ENCODE results near the gene GCH1. TPM values are rescaled to one million over a fixed set of nuclear protein-coding genes. Genes with fewer than 3 reads are reported as not detected.
"Not testable (repeated sequence)": the region's sequence is repeated elsewhere in the genome, so short reads cannot be mapped to it uniquely, and the experiment has no call there.

GCH1 gene
- total RNA-seq, 2 experiments from 2014 or later: 40.8 to 42.3 TPM

GRCh38 chr14:54803396-54803795, 99.2 kb downstream of the GCH1 start:
- H3K4me3 Mint-ChIP-seq: no peak overlapping the region
- ChIA-PET POLR2A (no interaction called here), CTCF (interaction anchor here (0.8 to 8.9 kb wide), 7 partner anchors 8 to 437 kb away, joined by 3 to 101 read pairs (median 3); partner anchors contain the start of gene SAMD4A)
- no peak overlapping the region for H3K27ac Mint-ChIP-seq
- H3K36me3 Mint-ChIP-seq: no peaks in the 10 kb centered on the region
- peaks cover 23% of the 10 kb centered on the region for H3K27me3 Mint-ChIP-seq
- peaks cover 9% of the 10 kb centered on the region for H3K4me1 Mint-ChIP-seq (ENCODE audit: low read depth)
- intact Hi-C loops (cut with micrococcal nuclease): no loop called here
- no peak for DNase-seq
- no peaks in the 10 kb centered on the region for H3K9me3 Mint-ChIP-seq

DNA sequence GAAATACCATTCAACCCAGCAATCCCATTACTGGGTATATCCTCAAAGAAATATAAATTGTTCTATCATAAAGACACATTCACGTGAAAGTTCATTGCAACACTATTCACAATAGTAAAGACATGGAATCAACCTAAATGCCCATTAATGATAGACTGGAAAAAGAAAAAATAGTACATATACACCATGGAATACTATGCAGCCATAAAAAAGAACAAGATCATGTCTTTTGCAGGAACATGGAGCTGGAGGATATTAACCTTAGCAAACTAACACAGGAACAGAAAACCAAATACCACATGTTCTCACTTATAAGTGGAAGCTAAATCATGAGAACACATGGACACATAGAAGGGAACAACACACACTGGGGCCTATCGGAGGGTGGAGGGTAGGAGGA, 101.1 kb downstream of the GCH1 start:
- H3K4me3 Mint-ChIP-seq; H3K9me3 Mint-ChIP-seq; DNase-seq; POLR2A ChIA-PET; H3K36me3 Mint-ChIP-seq; intact Hi-C loops (cut with micrococcal nuclease); H3K4me1 Mint-ChIP-seq (ENCODE audit: low read depth); H3K27ac Mint-ChIP-seq: not testable (repeated sequence)
- CTCF ChIA-PET: interaction anchor here (8.9 kb wide), 1 partner anchor 236 kb away, joined by 101 read pairs; the partner anchor contains the start of gene SAMD4A
- H3K27me3 Mint-ChIP-seq: peaks cover 19% of the 10 kb centered on the region

GRCh38 chr14:54798465-54799124, 104.0 kb downstream of the GCH1 start:
- peaks cover 12% of the 10 kb centered on the region for H3K9me3 Mint-ChIP-seq
- POLR2A ChIA-PET: no interaction called here
- no peak overlapping the region for H3K27ac Mint-ChIP-seq
- intact Hi-C loops (cut with micrococcal nuclease): no loop called here
- no peak overlapping the region for H3K4me3 Mint-ChIP-seq
- H3K4me1 Mint-ChIP-seq (ENCODE audit: low read depth): no peaks in the 10 kb centered on the region
- no peaks in the 10 kb centered on the region for H3K36me3 Mint-ChIP-seq
- H3K27me3 Mint-ChIP-seq: peaks cover 5% of the 10 kb centered on the region
- DNase-seq: no peak
- CTCF ChIA-PET: no interaction called here

GRCh38 chr14:54797986-54798385, 104.6 kb downstream of the GCH1 start:
- POLR2A ChIA-PET: no interaction called here
- intact Hi-C loops (cut with micrococcal nuclease): no loop called here
- H3K9me3 Mint-ChIP-seq: peaks cover 12% of the 10 kb centered on the region
- no peak for DNase-seq
- no peak overlapping the region for H3K27ac Mint-ChIP-seq
- CTCF ChIA-PET: no interaction called here
- H3K36me3 Mint-ChIP-seq: no peaks in the 10 kb centered on the region
- H3K27me3 Mint-ChIP-seq: peaks cover 5% of the 10 kb centered on the region
- no peak overlapping the region for H3K4me3 Mint-ChIP-seq
- no peaks in the 10 kb centered on the region for H3K4me1 Mint-ChIP-seq (ENCODE audit: low read depth)

GRCh38 chr14:54797556-54797955, 105.1 kb downstream of the GCH1 start:
- CTCF ChIA-PET: no interaction called here
- POLR2A ChIA-PET: no interaction called here

DNA sequence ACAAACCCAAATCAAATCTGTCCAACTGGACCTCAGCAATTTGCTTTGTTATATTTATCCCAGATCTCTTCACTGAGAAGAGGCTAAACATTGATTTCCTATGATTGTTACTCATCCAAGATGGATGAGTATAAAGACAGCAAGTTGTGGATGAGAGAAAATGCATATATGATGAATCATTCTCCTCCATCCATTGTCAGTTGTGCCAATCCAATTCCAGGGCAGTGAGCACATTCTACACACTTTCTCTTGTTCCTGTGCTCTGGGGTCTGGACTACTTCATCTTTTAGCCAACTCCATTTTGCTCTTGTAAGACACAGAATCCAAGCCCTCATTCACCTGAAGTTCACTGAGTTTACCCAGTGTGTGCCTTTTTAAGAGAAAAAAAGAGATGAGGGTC, 105.7 kb downstream of the GCH1 start:
- POLR2A ChIA-PET: no interaction called here
- H3K4me3 Mint-ChIP-seq: no peak overlapping the region
- no peaks in the 10 kb centered on the region for H3K36me3 Mint-ChIP-seq
- H3K4me1 Mint-ChIP-seq (ENCODE audit: low read depth): no peaks in the 10 kb centered on the region
- CTCF ChIA-PET: no interaction called here
- H3K9me3 Mint-ChIP-seq: peaks cover 12% of the 10 kb centered on the region
- no peak for DNase-seq
- peaks cover 5% of the 10 kb centered on the region for H3K27me3 Mint-ChIP-seq
- intact Hi-C loops (cut with micrococcal nuclease): no loop called here
- no peak overlapping the region for H3K27ac Mint-ChIP-seq

More at GRCh38 chr14:54797556-54797955, 105.1 kb downstream of the GCH1 start:
- H3K27me3 Mint-ChIP-seq: peaks cover 5% of the 10 kb centered on the region
- DNase-seq: no peak
- H3K36me3 Mint-ChIP-seq: no peaks in the 10 kb centered on the region
- no peak overlapping the region for H3K4me3 Mint-ChIP-seq
- peaks cover 12% of the 10 kb centered on the region for H3K9me3 Mint-ChIP-seq
- H3K27ac Mint-ChIP-seq: no peak overlapping the region
- no peaks in the 10 kb centered on the region for H3K4me1 Mint-ChIP-seq (ENCODE audit: low read depth)
- intact Hi-C loops (cut with micrococcal nuclease): no loop called here

DNA sequence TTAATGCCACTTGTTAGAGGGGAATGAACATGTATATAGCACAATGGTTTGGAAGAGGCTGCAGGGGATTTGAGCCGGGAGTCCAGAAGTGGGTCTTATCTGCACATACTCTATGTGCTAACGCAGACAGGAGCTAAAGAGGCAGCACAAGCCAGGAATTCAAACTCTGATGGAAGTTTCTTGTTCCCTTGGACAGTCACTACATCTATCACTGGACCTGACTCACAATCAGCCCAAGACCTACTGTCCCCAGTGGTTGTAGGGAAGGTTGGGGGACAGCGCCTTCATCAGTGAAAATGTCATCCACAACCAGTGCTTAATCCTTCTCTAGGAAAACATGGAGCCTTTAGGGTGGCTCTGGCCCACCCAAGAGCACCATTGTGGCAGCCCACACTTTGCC, 107.8 kb downstream of the GCH1 start:
- POLR2A ChIA-PET: no interaction called here
- intact Hi-C loops (cut with micrococcal nuclease): loop anchor here (5.0 kb wide), 1 partner anchor 232 kb away; no protein-coding TSS in a partner anchor
- CTCF ChIA-PET: interaction anchor here (2.1 to 5.8 kb wide), 2 partner anchors 11 to 20 kb away, joined by 26 to 35 read pairs; no protein-coding TSS in a partner anchor
- H3K9me3 Mint-ChIP-seq: peaks cover 12% of the 10 kb centered on the region
- DNase-seq: no peak
- H3K36me3 Mint-ChIP-seq: no peaks in the 10 kb centered on the region
- H3K27ac Mint-ChIP-seq: no peak overlapping the region
- peaks cover under 1% of the 10 kb centered on the region for H3K27me3 Mint-ChIP-seq
- no peaks in the 10 kb centered on the region for H3K4me1 Mint-ChIP-seq (ENCODE audit: low read depth)
- no peak overlapping the region for H3K4me3 Mint-ChIP-seq

- no peaks in the 10 kb centered on the region for H3K4me1 Mint-ChIP-seq (ENCODE audit: low read depth)
- DNase-seq: no peak
- ChIA-PET CTCF (interaction anchor here (2.1 to 5.8 kb wide), 2 partner anchors 11 to 19 kb away, joined by 26 to 35 read pairs; no protein-coding TSS in a partner anchor), POLR2A (no interaction called here)
- no peaks in the 10 kb centered on the region for H3K36me3 Mint-ChIP-seq
- H3K9me3 Mint-ChIP-seq: peaks cover 12% of the 10 kb centered on the region
- intact Hi-C loops (cut with micrococcal nuclease): loop anchor here (5.0 kb wide), 1 partner anchor 232 kb away; no protein-coding TSS in a partner anchor
- no peak overlapping the region for H3K4me3 Mint-ChIP-seq
- no peak overlapping the region for H3K27ac Mint-ChIP-seq
- no peaks in the 10 kb centered on the region for H3K27me3 Mint-ChIP-seq
Observed at GRCh38 chr14:54794159-54794558, 108.5 kb downstream of the GCH1 start.

DNA sequence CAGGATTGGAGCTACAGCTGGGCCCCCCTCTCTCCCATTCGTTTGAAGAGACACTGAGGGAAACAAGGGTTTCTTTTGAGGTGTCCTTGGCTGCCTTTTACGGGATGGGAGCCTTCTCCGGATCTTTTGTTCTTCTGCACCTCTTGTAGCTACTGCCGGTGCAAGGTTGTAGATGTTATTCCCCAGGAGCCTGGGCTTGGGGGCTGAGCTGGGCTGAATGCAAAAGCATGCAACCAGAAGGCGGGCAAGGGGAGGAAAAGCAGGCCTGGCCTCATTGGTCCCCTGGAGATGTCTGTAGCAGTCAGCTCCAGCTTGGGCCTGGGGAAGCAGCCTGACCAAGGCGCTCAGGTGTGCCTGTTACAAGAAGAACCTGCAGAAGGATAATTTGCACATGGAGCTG, 110.3 kb downstream of the GCH1 start:
- intact Hi-C loops (cut with micrococcal nuclease): loop anchor here (5.0 kb wide), 1 partner anchor 230 kb away; no protein-coding TSS in a partner anchor
- Mint-ChIP-seq H3K4me1 (ENCODE audit: low read depth) (no peaks in the 10 kb centered on the region), H3K27ac (no peak overlapping the region), H3K4me3 (no peak overlapping the region), H3K27me3 (no peaks in the 10 kb centered on the region), H3K9me3 (peaks cover 12% of the 10 kb centered on the region), H3K36me3 (no peaks in the 10 kb centered on the region)
- DNase-seq: no peak
- ChIA-PET POLR2A (no interaction called here), CTCF (interaction anchor here (1.0 to 5.8 kb wide), 2 partner anchors 13 to 17 kb away, joined by 11 to 35 read pairs; no protein-coding TSS in a partner anchor)

Small RNA genes within 50 kb of the gene (microRNA-seq; reads per million reads assigned to microRNA genes)
- gene MIR4308 (ENCODE audit: borderline microRNAs expressed, borderline number of aligned reads, borderline replicate concordance): not detected

Other genes with a start within 250 kb of the GCH1 start
- gene WDHD1, start 124.3 kb upstream of the GCH1 start, total RNA-seq: 10 to 100 TPM; 62.4 to 63.2 TPM
- 10 to 100 TPM; 24.4 to 25.3 TPM for gene SOCS4, start 124.4 kb upstream of the GCH1 start, total RNA-seq
- gene MAPK1IP1L, start 148.8 kb upstream of the GCH1 start, total RNA-seq: 10 to 100 TPM; 85.5 to 89.1 TPM
- gene LGALS3, start 226.4 kb upstream of the GCH1 start, total RNA-seq: 10 to 100 TPM; 12.3 to 14.5 TPM